ENCODE measurements around the gene TBX15.

DNA sequence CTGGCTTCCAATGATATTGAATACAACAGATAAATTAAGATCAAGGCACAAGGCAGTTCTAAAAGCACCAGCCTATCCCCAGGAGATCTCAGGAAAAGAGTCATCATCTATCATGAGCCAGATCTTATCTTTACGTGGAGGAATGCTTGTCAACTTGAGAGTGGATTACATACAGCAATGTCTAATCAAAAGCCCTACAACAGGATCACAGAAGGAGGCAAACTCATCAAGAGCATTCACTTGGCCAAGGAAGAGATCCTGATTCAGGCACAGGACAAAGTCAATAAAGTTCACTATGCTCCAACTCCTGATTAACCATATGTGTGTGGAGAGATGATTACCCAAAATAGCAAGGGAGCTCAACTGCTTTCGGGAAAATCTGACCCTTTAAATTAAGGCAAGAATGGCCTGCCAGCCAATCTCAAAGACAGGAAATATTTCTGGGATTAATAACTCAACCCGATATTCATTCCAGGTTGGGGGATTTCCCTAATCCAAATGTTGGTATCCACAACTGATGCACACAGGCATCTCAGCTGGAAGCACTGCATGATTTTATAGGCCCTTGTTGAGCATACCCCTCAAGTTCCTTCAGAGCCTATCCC, 33.7 kb downstream of the TBX15 start:
- TF ChIP-seq, protein P1, sequence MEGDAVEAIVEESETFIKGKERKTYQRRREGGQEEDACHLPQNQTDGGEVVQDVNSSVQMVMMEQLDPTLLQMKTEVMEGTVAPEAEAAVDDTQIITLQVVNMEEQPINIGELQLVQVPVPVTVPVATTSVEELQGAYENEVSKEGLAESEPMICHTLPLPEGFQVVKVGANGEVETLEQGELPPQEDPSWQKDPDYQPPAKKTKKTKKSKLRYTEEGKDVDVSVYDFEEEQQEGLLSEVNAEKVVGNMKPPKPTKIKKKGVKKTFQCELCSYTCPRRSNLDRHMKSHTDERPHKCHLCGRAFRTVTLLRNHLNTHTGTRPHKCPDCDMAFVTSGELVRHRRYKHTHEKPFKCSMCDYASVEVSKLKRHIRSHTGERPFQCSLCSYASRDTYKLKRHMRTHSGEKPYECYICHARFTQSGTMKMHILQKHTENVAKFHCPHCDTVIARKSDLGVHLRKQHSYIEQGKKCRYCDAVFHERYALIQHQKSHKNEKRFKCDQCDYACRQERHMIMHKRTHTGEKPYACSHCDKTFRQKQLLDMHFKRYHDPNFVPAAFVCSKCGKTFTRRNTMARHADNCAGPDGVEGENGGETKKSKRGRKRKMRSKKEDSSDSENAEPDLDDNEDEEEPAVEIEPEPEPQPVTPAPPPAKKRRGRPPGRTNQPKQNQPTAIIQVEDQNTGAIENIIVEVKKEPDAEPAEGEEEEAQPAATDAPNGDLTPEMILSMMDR (IDR thresholded peaks at IDR 0.05): no peak
- no peak for TF ChIP-seq POLR2A (IDR thresholded peaks at IDR 0.05)
